Lower leg skin (tissue), 4 donors: ENCODE results near the gene VWA8. TPM values are rescaled to one million over a fixed set of nuclear protein-coding genes. Genes with fewer than 3 reads are reported as not detected.

ENCODE experiments used
- DNase-seq, 2 donors: peaks; one replicate each; pipeline ENCODE4 v3.0.0-alpha.2; 2019; ENCODE audit warnings: low spot score in 2 of 2
- H3K4me3 ChIP-seq: fragments of 200-600 bp; sonication (generic); 2 replicates; pipeline ENCODE4 v1.5.1; 2017; ENCODE audit warnings: mild to moderate bottlenecking, low read depth; ENCODE audit not compliant: poor library complexity, severe bottlenecking
- CTCF ChIP-seq, 3 donors: fragments of 450-650 bp; IDR thresholded peaks; one replicate each; pipeline ENCODE4 v1.5.1; 2016; ENCODE audit warnings: antibody characterized with exemption in 3 of 3, mild to moderate bottlenecking in 3 of 3, moderate library complexity in 2 of 3
- POLR2A ChIP-seq, 2 donors: fragments of 450-650 bp; IDR thresholded peaks; one replicate each; pipeline ENCODE4 v1.6.1; 2016 to 2017; ENCODE audit warnings: antibody characterized with exemption in 2 of 2, mild to moderate bottlenecking in 1 of 2, moderate library complexity in 1 of 2
- WGBS, 2 donors: methylation state at CpG; one replicate each; pipeline ENCODE4 v1.1.5; 2018; 5-methylcytosine and 5-hydroxymethylcytosine counted together
- intact Hi-C: fragments of 100-400 bp; cut with DNase I; formaldehyde crosslinking; loops from one replicate; pipeline ENCODE4 v1.15.0; 2023; ENCODE audit warnings: low total_unique reads
- total RNA-seq, 4 donors: library from RNA; depleted of rRNA; stranded (reverse); fragments of >200 nt; gene quantifications; one replicate each; pipeline ENCODE4 v1.1.0, GENCODE V29; 2016

VWA8 gene
- total RNA-seq, 4 donors from 2014 or later = 11.8 to 22.0 (median 15.1) TPM

GRCh38 chr13:41942462-41943094, 18.3 kb downstream of the VWA8 start:
- DNase-seq = no peak
- TF ChIP-seq CTCF (IDR thresholded peaks at IDR 0.05) = no peak
- WGBS, 2 donors = 95 to 97% methylated on average over 2 of the region's 2 CpGs
- intact Hi-C loops = no loop called here
- no peak overlapping the region for H3K4me3 ChIP-seq

- no peak for DNase-seq
- WGBS, 2 donors = 93 to 96% methylated on average over 5 of the region's 5 CpGs
- intact Hi-C loops = no loop called here
- TF ChIP-seq POLR2A (IDR thresholded peaks at IDR 0.05) = no peak
- TF ChIP-seq CTCF (IDR thresholded peaks at IDR 0.05) = no peak
- H3K4me3 ChIP-seq = no peak overlapping the region
These were observed 19.7 kb downstream of the VWA8 start for GRCh38 chr13:41941174-41941573.

- H3K4me3 ChIP-seq = no peak overlapping the region
- no peak for DNase-seq
- TF ChIP-seq POLR2A (IDR thresholded peaks at IDR 0.05) = no peak
- no peak for TF ChIP-seq CTCF (IDR thresholded peaks at IDR 0.05)
- intact Hi-C loops = no loop called here
These were observed 21.5 kb downstream of the VWA8 start for GRCh38 chr13:41939398-41939797.

GRCh38 chr13:41938918-41939317, 22.0 kb downstream of the VWA8 start:
- no peak for DNase-seq
- TF ChIP-seq CTCF (IDR thresholded peaks at IDR 0.05) (no peak), POLR2A (IDR thresholded peaks at IDR 0.05) (no peak)
- WGBS, 2 donors = 86 to 94% methylated on average over 1 of the region's 1 CpG
- H3K4me3 ChIP-seq = no peak overlapping the region
- intact Hi-C loops = no loop called here

GRCh38 chr13:41937388-41937787, 23.5 kb downstream of the VWA8 start:
- TF ChIP-seq POLR2A (IDR thresholded peaks at IDR 0.05) (no peak), CTCF (IDR thresholded peaks at IDR 0.05) (no peak)
- no peak overlapping the region for H3K4me3 ChIP-seq
- no peak for DNase-seq
- intact Hi-C loops = loop anchor here (2.0 kb wide), 1 partner anchor 19 kb away; no protein-coding TSS in a partner anchor
- 93 to 95% methylated on average over 5 of the region's 5 CpGs for WGBS, 2 donors

- DNase-seq = no peak
- 84 to 88% methylated on average over 1 of the region's 1 CpG for WGBS, 2 donors
- no peak for TF ChIP-seq CTCF (IDR thresholded peaks at IDR 0.05)
- TF ChIP-seq POLR2A (IDR thresholded peaks at IDR 0.05) = no peak
- intact Hi-C loops = no loop called here
- H3K4me3 ChIP-seq = no peak overlapping the region
These were observed 25.4 kb downstream of the VWA8 start for GRCh38 chr13:41935501-41935900.
